Measurements from ENCODE around the gene C11orf86.

DNA sequence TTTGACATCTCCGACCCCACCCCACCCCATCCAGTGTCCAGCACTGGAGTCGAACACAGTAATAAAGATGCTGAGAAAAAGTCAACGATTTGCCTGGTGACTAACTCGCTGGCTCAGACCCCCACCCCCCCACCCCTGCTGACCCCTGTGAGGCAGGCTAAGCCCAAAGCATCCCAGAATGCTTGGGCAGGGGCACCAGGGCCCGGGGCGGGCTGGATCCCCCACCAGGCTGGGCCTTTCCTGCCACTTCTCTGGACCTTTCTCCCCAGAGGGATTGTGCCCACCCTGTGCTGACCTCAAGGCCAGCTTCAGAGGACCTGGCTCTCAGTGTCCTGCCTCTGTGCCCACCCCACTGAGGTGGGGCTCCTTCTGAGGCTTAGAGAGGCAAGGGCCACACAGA lies 1.8 kb downstream of the C11orf86 start:
- TF ChIP-seq CTCF (IDR thresholded peaks at IDR 0.05; ENCODE audit: low read depth, low read length) = no peak
- TF ChIP-seq EZH2phosphoT487 (IDR thresholded peaks at IDR 0.05; ENCODE audit: low read depth) = no peak

Data from OCI-LY3 (cell line).